Heart right ventricle (tissue), 16 donors: ENCODE data around the gene RRP8. TPM values are rescaled to one million over a fixed set of nuclear protein-coding genes. Genes with fewer than 3 reads are reported as not detected.

Experiments
- ATAC-seq, 8 donors: fragments of 200-7000 bp; cut with Tn5 transposase; one replicate each; pipeline ENCODE4 v1.9.1; 2020; ENCODE audit warnings: mild to moderate bottlenecking in 8 of 8, moderate library complexity in 8 of 8, moderate number of reproducible peaks in 1 of 8
- DNase-seq, 2 donors: peaks; one replicate each; pipeline ENCODE4 v3.0.0-alpha.2; 2020
- H3K27ac ChIP-seq, 10 donors: fragments of 200-600 bp; sonication (generic) in 2 of 10; one replicate each; pipeline versions ENCODE4 v1.5.0 to v1.8.0; 2020 to 2022; ENCODE audit warnings: mild to moderate bottlenecking in 3 of 10
- H3K27me3 ChIP-seq, 7 donors: fragments of 200-600 bp; one replicate each; pipeline ENCODE4 v1.8.0; 2021 to 2022; ENCODE audit warnings: mild to moderate bottlenecking in 2 of 7
- H3K36me3 ChIP-seq, 9 donors: fragments of 200-600 bp; sonication (generic) in 1 of 9; one replicate each; pipeline versions ENCODE4 v1.5.0 to v1.8.0; 2020 to 2022; ENCODE audit warnings: mild to moderate bottlenecking in 2 of 9
- H3K4me1 ChIP-seq, 9 donors: fragments of 200-600 bp; sonication (generic) in 1 of 9; one replicate each; pipeline versions ENCODE4 v1.5.0 to v1.8.0; 2020 to 2022; ENCODE audit warnings: mild to moderate bottlenecking in 4 of 9
- H3K4me3 ChIP-seq, 10 donors: fragments of 200-600 bp; sonication (generic) in 2 of 10; one replicate each; pipeline versions ENCODE4 v1.5.0 to v1.8.0; 2020 to 2022; ENCODE audit warnings: mild to moderate bottlenecking in 7 of 10, moderate library complexity in 2 of 10
- H3K9me3 ChIP-seq, 11 donors: fragments of 200-600 bp in 10 of 11; sonication (generic) in 2 of 11; one replicate each; pipeline versions ENCODE4 v1.5.0 to v1.8.0; 2013 to 2022; ENCODE audit warnings: mild to moderate bottlenecking in 2 of 11, control low read depth in 1 of 11, moderate library complexity in 1 of 11
- WGBS, 2 donors: extraction: QIAGEN DNeasy Blood & Tissue Kit; methylation state at CpG; one replicate each; pipeline ENCODE4 v1.1.7; 2013; ENCODE audit warnings: inconsistent platforms in 1 of 2; 5-methylcytosine and 5-hydroxymethylcytosine counted together
- intact Hi-C, 10 donors: fragments of 100-400 bp; cut with DNase I; formaldehyde crosslinking; loops; one replicate each; pipeline versions ENCODE4 v1.11.1 to v1.14.2; 2022
- polyA plus RNA-seq, 2 donors: library from polyadenylated mRNA; stranded (reverse); fragments of 200-250 nt; gene quantifications; one replicate each; pipeline ENCODE4 v1.2.3, GENCODE V29; 2013
- total RNA-seq, 10 donors: library from RNA; stranded (reverse); fragmentation: NEBNext Ultra II Directional in 3 of 10; extraction: Animal tissue kit (Norgen Biotek cat#: 25700) in 3 of 10; gene quantifications; one replicate each; pipeline versions ENCODE4 v1.2.1 to v1.2.4, GENCODE V29; 2021 to 2023
- TF ChIP-seq, protein P1 (sequence below), 9 donors: fragments of 200-600 bp; sonication (generic) in 2 of 9; IDR thresholded peaks; one replicate each; pipeline versions ENCODE4 v1.5.0 to v1.8.0; 2021 to 2022; ENCODE audit warnings: antibody characterized with exemption in 9 of 9, mild to moderate bottlenecking in 5 of 9, moderate library complexity in 1 of 9
- donor health status: Arrhythmogenic right ventricular cardiomyopathy.
- donor health status: ischemic (EF 13 %, LVEDD 7.1; RV severe dilation, severe dysfunction).
- donor health status: healthy with polysubstance abuse.
- donor health status: DM: no; HTN: yes; CAD: no.
- donor health status: DM: no; HTN: no; CAD: no.
- donor health status: ischemic (EF 25% LVEDD 6.9; RV normal size, moderate dysfunction).
- donor health status: ischemic (EF 25% LVEDD 5.7; RV mildly dilated, moderate dysfunction).
- donor health status: healthy.
- donor health status: DM: yes; HTN: yes; CAD: no.
- donor health status: Ischemic cardiomyopathy.
- donor health status: ischemic (EF 35%, LVEDD 5.7; RV mildly dilated, moderate dysfunction).
- donor health status: nonischemic (EF 11% LVEDD 7.7; RV severe dilation, severe dysfunction).
- donor health status: DM: yes; HTN: yes; CAD: no.
- donor health status: PGD.
- donor health status: ischemic (EF 29% LVEDD 5.4; RV normal size, mild dysfunction).
- donor health status: nonischemic (EF 23%, LVEDD 6.1; RV moderate dilation, normal function).

RRP8 gene
- total and polyA plus RNA-seq, 12 donors, result 12.1 to 23.3 (median 20.5) TPM

GRCh38 chr11:6610591-6610990 lies 7.2 kb upstream of the RRP8 start:
- intact Hi-C loops, result loop anchor here in 3 of 10 donors (5.0 to 10.0 kb wide), 3 partner anchors 42 to 64 kb away; no protein-coding TSS in a partner anchor
- H3K27me3 ChIP-seq, result no peaks in the 10 kb centered on the region
- H3K4me1 ChIP-seq, result peaks cover 11 to 74% (median 55%) of the 10 kb centered on the region in 9 donors
- no peaks in the 10 kb centered on the region for H3K9me3 ChIP-seq
- no peak for ATAC-seq
- peaks cover 3 to 67% (median 39%) of the 10 kb centered on the region in 9 donors for H3K36me3 ChIP-seq
- 88 to 89% methylated on average over 6 of the region's 6 CpGs for WGBS, 2 donors
- no peak for DNase-seq
- TF ChIP-seq, protein P1, sequence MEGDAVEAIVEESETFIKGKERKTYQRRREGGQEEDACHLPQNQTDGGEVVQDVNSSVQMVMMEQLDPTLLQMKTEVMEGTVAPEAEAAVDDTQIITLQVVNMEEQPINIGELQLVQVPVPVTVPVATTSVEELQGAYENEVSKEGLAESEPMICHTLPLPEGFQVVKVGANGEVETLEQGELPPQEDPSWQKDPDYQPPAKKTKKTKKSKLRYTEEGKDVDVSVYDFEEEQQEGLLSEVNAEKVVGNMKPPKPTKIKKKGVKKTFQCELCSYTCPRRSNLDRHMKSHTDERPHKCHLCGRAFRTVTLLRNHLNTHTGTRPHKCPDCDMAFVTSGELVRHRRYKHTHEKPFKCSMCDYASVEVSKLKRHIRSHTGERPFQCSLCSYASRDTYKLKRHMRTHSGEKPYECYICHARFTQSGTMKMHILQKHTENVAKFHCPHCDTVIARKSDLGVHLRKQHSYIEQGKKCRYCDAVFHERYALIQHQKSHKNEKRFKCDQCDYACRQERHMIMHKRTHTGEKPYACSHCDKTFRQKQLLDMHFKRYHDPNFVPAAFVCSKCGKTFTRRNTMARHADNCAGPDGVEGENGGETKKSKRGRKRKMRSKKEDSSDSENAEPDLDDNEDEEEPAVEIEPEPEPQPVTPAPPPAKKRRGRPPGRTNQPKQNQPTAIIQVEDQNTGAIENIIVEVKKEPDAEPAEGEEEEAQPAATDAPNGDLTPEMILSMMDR (IDR thresholded peaks at IDR 0.05), result no peak
- H3K4me3 ChIP-seq, result peak overlapping the region in 3 of 10 donors; percentile 71 to 82 (median 79)
- peak overlapping the region in 6 of 10 donors; percentile 94 to 100 (median 98) for H3K27ac ChIP-seq

GRCh38 chr11:6609502-6610015 lies 6.1 kb upstream of the RRP8 start:
- DNase-seq, result no peak
- no peak for ATAC-seq
- WGBS, 2 donors, result 71 to 79% methylated on average over 8 of the region's 8 CpGs
- Histone ChIP-seq H3K4me3 (no peak overlapping the region), H3K27ac (peak overlapping the region in 5 of 10 donors; percentile 15 to 99 (median 94)), H3K9me3 (no peaks in the 10 kb centered on the region), H3K27me3 (no peaks in the 10 kb centered on the region), H3K4me1 (peaks cover 11 to 84% (median 64%) of the 10 kb centered on the region in 9 donors), H3K36me3 (peaks cover 3 to 57% (median 35%) of the 10 kb centered on the region in 9 donors)
- intact Hi-C loops, result loop anchor here in 4 of 10 donors (5.0 to 10.0 kb wide), 5 partner anchors 43 to 127 kb away; partner anchors contain the start of genes ARFIP2 (in 1 of the 4) and TIMM10B (in 1 of the 4)
- TF ChIP-seq, protein P1 (IDR thresholded peaks at IDR 0.05), result no peak

DNA sequence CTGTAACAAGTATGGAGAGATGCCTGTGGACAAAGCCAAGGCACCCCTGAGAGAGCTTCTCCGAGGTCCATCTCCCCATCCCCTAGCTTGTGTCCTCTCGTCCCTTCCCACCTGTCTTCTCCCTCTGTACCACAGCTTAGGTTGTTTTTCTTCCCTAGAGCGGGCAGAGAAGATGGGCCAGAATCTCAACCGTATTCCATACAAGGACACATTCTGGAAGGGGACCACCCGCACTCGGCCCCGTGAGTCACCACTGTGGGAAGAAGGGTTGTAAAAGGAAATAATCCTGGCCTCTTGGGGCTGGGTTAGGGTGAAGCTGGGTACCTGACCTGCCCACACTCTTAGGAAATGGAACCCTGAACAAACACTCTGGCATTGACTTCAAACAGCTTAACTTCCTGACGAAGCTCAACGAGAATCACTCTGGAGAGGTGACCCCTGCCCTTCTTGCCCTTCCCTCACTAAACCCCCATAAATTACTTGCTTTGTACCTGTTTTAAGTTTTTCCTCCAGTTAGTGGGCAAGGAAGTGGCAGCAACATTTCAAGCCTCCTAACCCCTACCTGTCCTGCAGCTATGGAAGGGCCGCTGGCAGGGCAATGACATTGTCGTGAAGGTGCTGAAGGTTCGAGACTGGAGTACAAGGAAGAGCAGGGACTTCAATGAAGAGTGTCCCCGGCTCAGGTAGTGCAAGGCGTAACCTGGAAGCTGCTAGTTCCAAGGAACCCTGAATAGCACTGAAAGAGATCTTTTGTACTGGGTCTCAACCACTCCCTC lies 5.5 kb upstream of the RRP8 start:
- ATAC-seq (no peak), DNase-seq (peak in 1 of 2 donors; percentile 3)
- Histone ChIP-seq H3K27me3 (no peaks in the 10 kb centered on the region), H3K36me3 (peaks cover 3 to 50% (median 35%) of the 10 kb centered on the region in 9 donors), H3K9me3 (no peaks in the 10 kb centered on the region), H3K4me3 (no peak overlapping the region), H3K4me1 (peaks cover 11 to 84% (median 64%) of the 10 kb centered on the region in 9 donors), H3K27ac (peak overlapping the region in 8 of 10 donors; percentile 4 to 99 (median 97))
- WGBS, 2 donors, result 87 to 88% methylated on average over 14 of the region's 14 CpGs
- intact Hi-C loops, result loop anchor here in 2 of 10 donors (5.0 to 10.0 kb wide), 2 partner anchors 74 to 127 kb away; partner anchors contain the start of genes ARFIP2 (in 1 of the 2) and TIMM10B (in 1 of the 2)
- TF ChIP-seq, protein P1 (IDR thresholded peaks at IDR 0.05), result no peak

- Histone ChIP-seq H3K4me3 (peak overlapping the region in 2 of 10 donors; percentile 80 to 89), H3K27me3 (no peaks in the 10 kb centered on the region), H3K36me3 (peaks cover 3 to 45% (median 35%) of the 10 kb centered on the region in 9 donors), H3K4me1 (peaks cover 8 to 75% (median 61%) of the 10 kb centered on the region in 9 donors), H3K27ac (peak overlapping the region in 9 of 10 donors; percentile 93 to 99 (median 98)), H3K9me3 (no peaks in the 10 kb centered on the region)
- 91 to 92% methylated on average over 9 of the region's 9 CpGs for WGBS, 2 donors
- TF ChIP-seq, protein P1 (IDR thresholded peaks at IDR 0.05), result no peak
- DNase-seq (peak in 1 of 2 donors; percentile 6), ATAC-seq (no peak)
- intact Hi-C loops, result loop anchor here in 2 of 10 donors (5.0 to 10.0 kb wide), 2 partner anchors 73 to 126 kb away; partner anchors contain the start of genes ARFIP2 (in 1 of the 2) and TIMM10B (in 1 of the 2)
Measured at GRCh38 chr11:6608011-6608410, 4.6 kb upstream of the RRP8 start.
